WTC11 (cell line): Measurements from ENCODE around the gene MTERF4. TPM values are rescaled to one million over a fixed set of nuclear protein-coding genes. Genes with fewer than 3 reads are reported as not detected.

Experiments
- ATAC-seq: fragments of 200-7000 bp; cut with Tn5 transposase; 2 replicates; pipeline ENCODE4 v1.10.0; 2021; ENCODE audit warnings: mild to moderate bottlenecking, moderate library complexity
- CTCF ChIA-PET: fragments of 300-600 bp; sonication (Branson Sonifier 250); formaldehyde crosslinking; loops from one replicate; lab custom pipeline; 2021; ENCODE audit warnings: antibody characterized with exemption; lab: Charles Lee
- POLR2A ChIA-PET: fragments of 350-600 bp; sonication (Branson Sonifier 250); formaldehyde crosslinking; loops from one replicate; lab custom pipeline; 2021; ENCODE audit warnings: antibody characterized with exemption; lab: Charles Lee
- DNase-seq: peaks from one replicate; pipeline ENCODE4 v3.0.0; 2021; ENCODE audit warnings: low spot score
- H3K27ac Mint-ChIP-seq: 2 replicates; pipeline ENCODE4 v1.8.0; 2021; ENCODE audit warnings: mixed read lengths
- H3K27me3 Mint-ChIP-seq: 2 replicates; pipeline ENCODE4 v1.8.0; 2021; ENCODE audit warnings: low read depth, mild to moderate bottlenecking, moderate library complexity, mixed read lengths
- H3K36me3 Mint-ChIP-seq: 2 replicates; pipeline ENCODE4 v1.8.0; 2021; ENCODE audit warnings: mixed read lengths
- H3K4me1 Mint-ChIP-seq: 2 replicates; pipeline ENCODE4 v1.8.0; 2022; ENCODE audit warnings: mixed read lengths
- H3K4me3 Mint-ChIP-seq: 2 replicates; pipeline ENCODE4 v1.8.0; 2021; ENCODE audit warnings: mild to moderate bottlenecking, moderate library complexity, mixed read lengths
- H3K9me3 Mint-ChIP-seq: 2 replicates; pipeline ENCODE4 v1.8.0; 2021; ENCODE audit warnings: mixed read lengths
- ELF4 ChIP-seq: sonication (generic); formaldehyde crosslinking; IDR thresholded peaks from 2 replicates; pipeline ENCODE4 v1.8.1; 2022; ENCODE audit warnings: low read depth, mild to moderate bottlenecking, moderate library complexity, missing genetic modification reagents
- NR3C1 ChIP-seq: sonication (generic); formaldehyde crosslinking; conservative IDR thresholded peaks from 2 replicates; pipeline ENCODE4 v1.8.1; 2023; ENCODE audit warnings: low read depth, mild to moderate bottlenecking, missing genetic modification reagents
- RELA ChIP-seq: sonication (generic); formaldehyde crosslinking; IDR thresholded peaks from 2 replicates; pipeline ENCODE4 v1.8.1; 2022; ENCODE audit warnings: missing genetic modification reagents, mild to moderate bottlenecking, borderline replicate concordance
- RORB ChIP-seq: fragments of 250-450 bp; sonication (Bioruptor Pico); IDR thresholded peaks from 2 replicates; pipeline ENCODE4 v1.9.0; 2021; ENCODE audit warnings: mild to moderate bottlenecking
- SMAD3 ChIP-seq: sonication (generic); formaldehyde crosslinking; IDR thresholded peaks from 2 replicates; pipeline ENCODE4 v1.8.0; 2022; ENCODE audit warnings: missing genetic modification reagents, mild to moderate bottlenecking, borderline replicate concordance
- TEAD1 ChIP-seq: sonication (generic); formaldehyde crosslinking; IDR thresholded peaks from 2 replicates; pipeline ENCODE4 v1.8.0; 2022; ENCODE audit warnings: mild to moderate bottlenecking, missing genetic modification reagents
- TEAD4 ChIP-seq: sonication (generic); formaldehyde crosslinking; IDR thresholded peaks from 2 replicates; pipeline ENCODE4 v1.8.0; 2022; ENCODE audit warnings: mild to moderate bottlenecking, missing genetic modification reagents
- TP53 ChIP-seq: sonication (generic); formaldehyde crosslinking; IDR thresholded peaks from 2 replicates; pipeline ENCODE4 v1.8.1; 2023; ENCODE audit warnings: mild to moderate bottlenecking, missing genetic modification reagents
- ZNF138 ChIP-seq: sonication (generic); formaldehyde crosslinking; conservative IDR thresholded peaks from 2 replicates; pipeline ENCODE4 v1.8.1; 2022; ENCODE audit warnings: mild to moderate bottlenecking, moderate library complexity, missing genetic modification reagents
- ZNF317 ChIP-seq: sonication (generic); formaldehyde crosslinking; IDR thresholded peaks from 2 replicates; pipeline ENCODE4 v1.8.1; 2023; ENCODE audit warnings: low read depth, mild to moderate bottlenecking, moderate library complexity, missing genetic modification reagents, borderline replicate concordance
- ZNF396 ChIP-seq: fragments of 250-450 bp; sonication (Bioruptor Pico); IDR thresholded peaks from 2 replicates; pipeline ENCODE4 v1.8.0; 2021; ENCODE audit warnings: mild to moderate bottlenecking, moderate library complexity, borderline replicate concordance
- ZNF671 ChIP-seq: fragments of 250-450 bp; sonication (Bioruptor Pico); IDR thresholded peaks from 2 replicates; pipeline ENCODE4 v1.8.0; 2021; ENCODE audit warnings: mild to moderate bottlenecking
- total RNA-seq: library from RNA; stranded (reverse); gene quantifications from 3 replicates; pipeline ENCODE4 v1.2.3, GENCODE V29; 2021
- TF ChIP-seq, protein P1 (sequence below): fragments of 250-450 bp; sonication (Bioruptor Pico); conservative IDR thresholded peaks from 2 replicates; pipeline ENCODE4 v1.9.0; 2021; ENCODE audit warnings: mild to moderate bottlenecking
- TF ChIP-seq, protein P2 (sequence below): sonication (generic); formaldehyde crosslinking; IDR thresholded peaks from 2 replicates; pipeline ENCODE4 v1.8.1; 2023; ENCODE audit warnings: mild to moderate bottlenecking, missing genetic modification reagents, moderate library complexity
- TF ChIP-seq, protein P3 (sequence below): sonication (generic); formaldehyde crosslinking; IDR thresholded peaks from 2 replicates; pipeline ENCODE4 v1.8.1; 2023; ENCODE audit warnings: mild to moderate bottlenecking, missing genetic modification reagents
- TF ChIP-seq, protein P4 (sequence below): sonication (generic); formaldehyde crosslinking; IDR thresholded peaks from 2 replicates; pipeline ENCODE4 v1.8.0; 2022; ENCODE audit warnings: mild to moderate bottlenecking, missing genetic modification reagents
- TF ChIP-seq, protein P5 (sequence below): sonication (generic); formaldehyde crosslinking; conservative IDR thresholded peaks from 2 replicates; pipeline ENCODE4 v1.8.1; 2023; ENCODE audit warnings: mild to moderate bottlenecking, low read depth, missing genetic modification reagents, moderate library complexity

MTERF4 gene
- total RNA-seq, 1 experiment from 2014 or later, result 23.3 TPM

DNA sequence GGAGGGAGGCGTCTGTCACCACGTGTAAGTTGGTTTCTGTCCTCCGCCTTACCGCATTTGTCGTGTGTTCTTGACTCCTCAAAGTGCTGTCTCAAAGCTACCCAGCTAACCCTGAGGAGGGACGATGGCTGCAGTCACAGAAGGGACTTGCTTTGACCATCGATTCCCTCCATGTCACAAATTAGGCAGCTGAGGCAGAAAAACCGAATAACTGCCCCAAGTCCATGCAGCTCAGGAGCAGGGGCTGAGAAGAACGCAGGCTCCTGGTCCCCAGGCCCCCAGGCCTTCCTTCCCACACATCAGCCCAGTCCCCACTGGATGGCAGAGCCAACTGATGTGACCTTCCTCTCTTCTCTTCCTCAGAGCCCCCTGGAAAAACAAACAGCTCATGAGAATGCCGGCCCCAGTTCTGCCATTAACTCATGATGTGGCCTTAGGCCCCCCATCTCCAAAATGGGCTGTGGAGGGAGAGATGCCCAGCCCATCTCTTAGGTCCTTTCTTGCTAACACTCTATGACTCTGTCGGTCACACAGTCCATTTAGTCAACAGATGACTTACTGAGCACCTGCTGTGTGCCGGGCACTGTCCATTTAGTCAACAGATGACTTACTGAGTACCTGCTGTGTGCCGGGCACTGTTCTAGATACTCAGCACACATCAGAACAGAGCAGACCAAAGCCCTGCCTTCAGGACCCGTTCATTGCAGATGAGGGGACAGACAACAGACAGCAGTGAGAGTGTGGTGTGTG lies 19.6 kb downstream of the MTERF4 start:
- no peak for ATAC-seq
- H3K4me1 Mint-ChIP-seq, result no peaks in the 10 kb centered on the region
- no peak overlapping the region for H3K4me3 Mint-ChIP-seq
- CTCF ChIA-PET, result no interaction called here
- no peaks in the 10 kb centered on the region for H3K9me3 Mint-ChIP-seq
- TF ChIP-seq ZNF138 (CRISPR knock-in tag) (no peak), TEAD1 (CRISPR knock-in tag) (no peak), TP53 (CRISPR knock-in tag) (no peak), ZNF396 (CRISPR knock-in tag) (no peak), ZNF317 (CRISPR knock-in tag) (no peak), RELA (CRISPR knock-in tag) (no peak), ELF4 (CRISPR knock-in tag) (no peak), ZNF671 (CRISPR knock-in tag) (no peak), TEAD4 (CRISPR knock-in tag) (no peak), SMAD3 (no peak), RORB (CRISPR knock-in tag) (no peak)
- TF ChIP-seq, protein P1, sequence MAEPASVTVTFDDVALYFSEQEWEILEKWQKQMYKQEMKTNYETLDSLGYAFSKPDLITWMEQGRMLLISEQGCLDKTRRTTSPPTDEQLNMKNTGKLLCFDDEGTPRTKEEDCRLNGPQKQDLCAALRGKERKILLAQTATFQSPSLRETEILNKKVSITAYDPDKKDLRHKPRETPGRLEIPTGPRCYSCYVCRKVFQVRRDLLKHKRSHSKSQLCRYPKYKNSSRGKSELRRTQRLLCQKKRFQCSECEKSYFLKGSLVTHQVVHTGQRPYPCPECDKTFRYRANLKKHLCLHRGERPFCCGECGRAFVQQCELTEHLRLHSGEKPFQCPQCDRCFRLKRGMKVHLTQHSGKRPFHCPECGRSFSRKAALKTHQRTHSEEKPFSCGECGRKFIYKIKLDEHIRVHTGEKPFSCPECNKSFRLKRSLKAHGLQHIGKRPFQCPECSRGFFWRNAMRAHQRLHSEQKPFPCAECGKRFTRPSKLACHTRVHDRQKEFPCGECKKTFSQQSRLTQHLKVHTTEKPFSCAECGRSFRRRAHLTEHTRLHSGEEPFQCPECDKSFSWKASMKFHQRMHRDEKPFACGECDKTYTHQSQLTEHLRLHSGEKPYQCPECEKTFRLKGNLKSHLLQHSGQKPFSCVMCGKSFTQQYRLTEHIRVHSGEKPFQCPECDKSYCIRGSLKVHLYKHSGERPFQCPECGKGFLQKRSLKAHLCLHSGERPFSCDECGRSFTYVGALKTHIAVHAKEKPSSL (CRISPR knock-in tag), result no peak
- TF ChIP-seq, protein P2, sequence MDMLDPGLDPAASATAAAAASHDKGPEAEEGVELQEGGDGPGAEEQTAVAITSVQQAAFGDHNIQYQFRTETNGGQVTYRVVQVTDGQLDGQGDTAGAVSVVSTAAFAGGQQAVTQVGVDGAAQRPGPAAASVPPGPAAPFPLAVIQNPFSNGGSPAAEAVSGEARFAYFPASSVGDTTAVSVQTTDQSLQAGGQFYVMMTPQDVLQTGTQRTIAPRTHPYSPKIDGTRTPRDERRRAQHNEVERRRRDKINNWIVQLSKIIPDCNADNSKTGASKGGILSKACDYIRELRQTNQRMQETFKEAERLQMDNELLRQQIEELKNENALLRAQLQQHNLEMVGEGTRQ (CRISPR knock-in tag), result no peak
- TF ChIP-seq, protein P3, sequence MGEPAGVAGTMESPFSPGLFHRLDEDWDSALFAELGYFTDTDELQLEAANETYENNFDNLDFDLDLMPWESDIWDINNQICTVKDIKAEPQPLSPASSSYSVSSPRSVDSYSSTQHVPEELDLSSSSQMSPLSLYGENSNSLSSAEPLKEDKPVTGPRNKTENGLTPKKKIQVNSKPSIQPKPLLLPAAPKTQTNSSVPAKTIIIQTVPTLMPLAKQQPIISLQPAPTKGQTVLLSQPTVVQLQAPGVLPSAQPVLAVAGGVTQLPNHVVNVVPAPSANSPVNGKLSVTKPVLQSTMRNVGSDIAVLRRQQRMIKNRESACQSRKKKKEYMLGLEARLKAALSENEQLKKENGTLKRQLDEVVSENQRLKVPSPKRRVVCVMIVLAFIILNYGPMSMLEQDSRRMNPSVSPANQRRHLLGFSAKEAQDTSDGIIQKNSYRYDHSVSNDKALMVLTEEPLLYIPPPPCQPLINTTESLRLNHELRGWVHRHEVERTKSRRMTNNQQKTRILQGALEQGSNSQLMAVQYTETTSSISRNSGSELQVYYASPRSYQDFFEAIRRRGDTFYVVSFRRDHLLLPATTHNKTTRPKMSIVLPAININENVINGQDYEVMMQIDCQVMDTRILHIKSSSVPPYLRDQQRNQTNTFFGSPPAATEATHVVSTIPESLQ (CRISPR knock-in tag), result no peak
- TF ChIP-seq, protein P4, sequence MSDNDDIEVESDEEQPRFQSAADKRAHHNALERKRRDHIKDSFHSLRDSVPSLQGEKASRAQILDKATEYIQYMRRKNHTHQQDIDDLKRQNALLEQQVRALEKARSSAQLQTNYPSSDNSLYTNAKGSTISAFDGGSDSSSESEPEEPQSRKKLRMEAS (CRISPR knock-in tag), result no peak
- TF ChIP-seq, protein P5, sequence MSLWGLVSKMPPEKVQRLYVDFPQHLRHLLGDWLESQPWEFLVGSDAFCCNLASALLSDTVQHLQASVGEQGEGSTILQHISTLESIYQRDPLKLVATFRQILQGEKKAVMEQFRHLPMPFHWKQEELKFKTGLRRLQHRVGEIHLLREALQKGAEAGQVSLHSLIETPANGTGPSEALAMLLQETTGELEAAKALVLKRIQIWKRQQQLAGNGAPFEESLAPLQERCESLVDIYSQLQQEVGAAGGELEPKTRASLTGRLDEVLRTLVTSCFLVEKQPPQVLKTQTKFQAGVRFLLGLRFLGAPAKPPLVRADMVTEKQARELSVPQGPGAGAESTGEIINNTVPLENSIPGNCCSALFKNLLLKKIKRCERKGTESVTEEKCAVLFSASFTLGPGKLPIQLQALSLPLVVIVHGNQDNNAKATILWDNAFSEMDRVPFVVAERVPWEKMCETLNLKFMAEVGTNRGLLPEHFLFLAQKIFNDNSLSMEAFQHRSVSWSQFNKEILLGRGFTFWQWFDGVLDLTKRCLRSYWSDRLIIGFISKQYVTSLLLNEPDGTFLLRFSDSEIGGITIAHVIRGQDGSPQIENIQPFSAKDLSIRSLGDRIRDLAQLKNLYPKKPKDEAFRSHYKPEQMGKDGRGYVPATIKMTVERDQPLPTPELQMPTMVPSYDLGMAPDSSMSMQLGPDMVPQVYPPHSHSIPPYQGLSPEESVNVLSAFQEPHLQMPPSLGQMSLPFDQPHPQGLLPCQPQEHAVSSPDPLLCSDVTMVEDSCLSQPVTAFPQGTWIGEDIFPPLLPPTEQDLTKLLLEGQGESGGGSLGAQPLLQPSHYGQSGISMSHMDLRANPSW (CRISPR knock-in tag), result no peak
- TF ChIP-seq, all 79 proteins: peak for 0
- POLR2A ChIA-PET, result no interaction called here
- no peak for DNase-seq
- no peak overlapping the region for H3K27ac Mint-ChIP-seq
- no peaks in the 10 kb centered on the region for H3K27me3 Mint-ChIP-seq
- H3K36me3 Mint-ChIP-seq, result peaks cover 7% of the 10 kb centered on the region

DNA sequence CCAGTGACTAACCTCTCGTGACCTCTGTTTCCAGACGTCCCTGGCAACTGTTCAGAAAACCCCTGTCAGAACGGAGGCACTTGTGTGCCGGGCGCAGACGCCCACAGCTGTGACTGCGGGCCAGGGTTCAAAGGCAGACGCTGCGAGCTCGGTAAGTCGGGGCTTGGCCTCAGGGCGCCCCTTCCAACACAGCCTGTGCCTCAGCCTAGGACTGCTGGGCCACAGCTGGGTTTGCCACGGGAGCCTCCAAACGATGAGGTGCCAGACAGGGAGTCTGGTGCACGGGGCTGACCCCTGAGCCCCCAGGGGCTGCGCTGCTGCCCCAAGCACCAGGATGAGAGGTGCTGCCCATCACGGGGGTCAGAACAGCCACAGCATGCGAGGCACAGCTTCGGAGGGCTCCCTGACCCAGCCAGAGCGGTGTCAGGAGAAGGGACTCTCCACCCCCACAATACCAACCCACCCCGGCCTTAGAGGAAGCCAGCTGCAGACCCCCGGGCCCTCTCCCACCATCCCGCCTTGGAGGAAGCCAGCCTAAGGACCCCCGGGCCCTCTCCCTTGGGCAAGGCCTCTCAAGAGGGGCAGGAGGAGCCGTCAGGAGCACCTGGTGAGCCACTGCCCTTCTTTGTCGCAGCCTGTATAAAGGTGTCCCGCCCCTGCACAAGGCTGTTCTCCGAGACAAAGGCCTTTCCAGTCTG lies 20.3 kb downstream of the MTERF4 start:
- H3K9me3 Mint-ChIP-seq, result no peaks in the 10 kb centered on the region
- ATAC-seq (no peak), DNase-seq (no peak)
- H3K36me3 Mint-ChIP-seq, result peaks cover 7% of the 10 kb centered on the region
- ChIA-PET POLR2A (no interaction called here), CTCF (no interaction called here)
- no peak overlapping the region for H3K27ac Mint-ChIP-seq
- H3K4me3 Mint-ChIP-seq, result no peak overlapping the region
- H3K4me1 Mint-ChIP-seq, result no peaks in the 10 kb centered on the region
- H3K27me3 Mint-ChIP-seq, result no peaks in the 10 kb centered on the region
- no peak for TF ChIP-seq NR3C1 (CRISPR knock-in tag)
